ENCODE data around the gene RACK1. TPM values are rescaled to one million over a fixed set of nuclear protein-coding genes. Genes with fewer than 3 reads are reported as not detected.

RACK1 gene
- total RNA-seq, 1 donor from 2014 or later = 1,189 TPM

DNA sequence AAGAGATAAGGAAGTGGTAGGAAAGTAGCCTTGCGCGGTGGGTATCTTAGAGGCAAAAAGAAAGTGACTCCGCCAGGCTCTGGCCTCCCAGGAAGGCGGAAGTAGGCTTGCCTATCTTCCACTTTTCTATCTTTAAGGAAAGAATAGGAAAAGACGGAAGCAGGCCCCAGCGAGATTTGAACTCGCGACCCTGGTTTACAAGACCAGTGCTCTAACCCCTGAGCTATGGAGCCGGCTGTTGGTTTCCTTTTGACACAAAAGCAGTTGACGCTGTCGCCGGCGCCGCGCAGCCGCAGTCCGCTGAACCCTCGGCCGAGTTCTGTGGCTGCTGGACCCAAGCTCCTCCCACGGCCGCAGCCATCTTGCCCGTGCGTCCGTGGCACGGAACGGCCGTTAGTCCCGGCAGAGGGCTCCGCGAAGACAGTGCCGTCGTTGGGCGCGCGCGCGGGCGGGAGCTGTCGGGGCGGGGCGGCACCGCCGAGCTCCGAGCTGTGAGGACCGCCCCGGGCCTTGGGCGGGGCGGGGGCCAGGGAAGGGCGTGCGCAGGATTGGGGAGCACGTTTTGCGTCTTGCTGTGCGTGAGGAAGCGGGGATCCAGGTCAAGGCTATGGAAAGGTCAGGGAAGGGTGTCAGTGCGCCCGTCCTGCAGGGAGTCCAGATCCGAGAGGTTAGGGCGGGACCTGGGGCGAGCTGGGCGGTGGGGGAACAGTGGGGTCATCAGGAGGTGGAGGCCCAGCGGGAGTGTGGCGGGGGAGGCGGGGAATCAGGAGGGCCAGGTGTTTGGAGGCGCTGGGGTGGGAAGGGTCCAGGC lies 52.0 kb downstream of the RACK1 start:
- H3K4me1 Mint-ChIP-seq (ENCODE audit: low read depth) = peaks cover 24% of the 10 kb centered on the region
- TF ChIP-seq, protein P1, sequence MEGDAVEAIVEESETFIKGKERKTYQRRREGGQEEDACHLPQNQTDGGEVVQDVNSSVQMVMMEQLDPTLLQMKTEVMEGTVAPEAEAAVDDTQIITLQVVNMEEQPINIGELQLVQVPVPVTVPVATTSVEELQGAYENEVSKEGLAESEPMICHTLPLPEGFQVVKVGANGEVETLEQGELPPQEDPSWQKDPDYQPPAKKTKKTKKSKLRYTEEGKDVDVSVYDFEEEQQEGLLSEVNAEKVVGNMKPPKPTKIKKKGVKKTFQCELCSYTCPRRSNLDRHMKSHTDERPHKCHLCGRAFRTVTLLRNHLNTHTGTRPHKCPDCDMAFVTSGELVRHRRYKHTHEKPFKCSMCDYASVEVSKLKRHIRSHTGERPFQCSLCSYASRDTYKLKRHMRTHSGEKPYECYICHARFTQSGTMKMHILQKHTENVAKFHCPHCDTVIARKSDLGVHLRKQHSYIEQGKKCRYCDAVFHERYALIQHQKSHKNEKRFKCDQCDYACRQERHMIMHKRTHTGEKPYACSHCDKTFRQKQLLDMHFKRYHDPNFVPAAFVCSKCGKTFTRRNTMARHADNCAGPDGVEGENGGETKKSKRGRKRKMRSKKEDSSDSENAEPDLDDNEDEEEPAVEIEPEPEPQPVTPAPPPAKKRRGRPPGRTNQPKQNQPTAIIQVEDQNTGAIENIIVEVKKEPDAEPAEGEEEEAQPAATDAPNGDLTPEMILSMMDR (IDR thresholded peaks at IDR 0.05) = no peak
- no peaks in the 10 kb centered on the region for H3K36me3 Mint-ChIP-seq (ENCODE audit: low read depth)
- peak overlapping the region; percentile 93 for H3K4me3 Mint-ChIP-seq (ENCODE audit: unreplicated experiment)
- H3K27ac Mint-ChIP-seq (ENCODE audit: unreplicated experiment) = peak overlapping the region; percentile 94
- H3K27me3 Mint-ChIP-seq (ENCODE audit: low read depth) = no peaks in the 10 kb centered on the region
- peak; percentile 95 for DNase-seq (ENCODE audit: low spot score)
- no peaks in the 10 kb centered on the region for H3K9me3 Mint-ChIP-seq (ENCODE audit: low read depth)

DNA sequence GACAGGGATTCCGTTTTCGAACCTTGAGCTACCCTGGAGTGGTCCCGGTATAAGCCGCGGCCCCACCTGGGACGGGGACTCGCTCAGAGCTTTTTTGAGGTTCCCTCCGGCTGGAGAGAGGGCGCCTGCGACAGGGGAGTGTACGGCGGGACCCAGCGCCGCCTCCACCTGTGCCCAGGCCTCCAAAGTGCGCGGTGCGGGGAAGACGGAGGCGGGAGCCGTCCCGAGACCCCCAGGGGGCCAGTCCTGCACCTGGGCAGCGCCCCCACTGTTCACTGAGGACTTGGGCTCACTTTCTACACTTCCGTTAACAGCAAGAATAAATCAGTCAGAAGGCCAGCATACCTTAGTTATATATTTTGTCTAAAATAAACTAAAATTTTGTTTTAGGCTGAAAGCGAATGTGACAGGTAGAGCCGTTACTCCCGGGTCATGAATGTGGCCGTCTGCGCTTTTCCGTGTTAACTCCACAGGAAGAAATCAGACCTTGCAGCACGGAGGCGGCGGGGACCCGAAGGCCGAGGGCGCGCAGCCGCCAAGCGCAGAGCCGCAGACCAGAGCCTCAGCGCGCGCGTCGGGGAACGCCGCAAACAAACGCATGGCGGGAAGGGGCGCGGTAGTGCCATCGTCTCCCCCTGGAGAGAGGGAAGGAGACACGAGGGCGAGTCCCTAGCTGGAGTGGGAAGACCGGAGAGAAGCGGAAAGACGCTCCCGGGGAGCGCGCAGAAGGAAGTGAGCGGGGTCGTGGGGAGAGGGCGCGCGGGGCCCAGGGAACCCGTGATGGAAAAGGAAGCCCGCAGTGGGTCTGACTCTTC lies 52.8 kb downstream of the RACK1 start:
- peak overlapping the region; percentile 94 for H3K27ac Mint-ChIP-seq (ENCODE audit: unreplicated experiment)
- H3K4me1 Mint-ChIP-seq (ENCODE audit: low read depth) = peaks cover 24% of the 10 kb centered on the region
- TF ChIP-seq, protein P1 (IDR thresholded peaks at IDR 0.05) = peak; percentile 67
- DNase-seq (ENCODE audit: low spot score) = no peak
- no peaks in the 10 kb centered on the region for H3K9me3 Mint-ChIP-seq (ENCODE audit: low read depth)
- H3K4me3 Mint-ChIP-seq (ENCODE audit: unreplicated experiment) = peak overlapping the region; percentile 93
- no peaks in the 10 kb centered on the region for H3K27me3 Mint-ChIP-seq (ENCODE audit: low read depth)
- H3K36me3 Mint-ChIP-seq (ENCODE audit: low read depth) = no peaks in the 10 kb centered on the region

DNA sequence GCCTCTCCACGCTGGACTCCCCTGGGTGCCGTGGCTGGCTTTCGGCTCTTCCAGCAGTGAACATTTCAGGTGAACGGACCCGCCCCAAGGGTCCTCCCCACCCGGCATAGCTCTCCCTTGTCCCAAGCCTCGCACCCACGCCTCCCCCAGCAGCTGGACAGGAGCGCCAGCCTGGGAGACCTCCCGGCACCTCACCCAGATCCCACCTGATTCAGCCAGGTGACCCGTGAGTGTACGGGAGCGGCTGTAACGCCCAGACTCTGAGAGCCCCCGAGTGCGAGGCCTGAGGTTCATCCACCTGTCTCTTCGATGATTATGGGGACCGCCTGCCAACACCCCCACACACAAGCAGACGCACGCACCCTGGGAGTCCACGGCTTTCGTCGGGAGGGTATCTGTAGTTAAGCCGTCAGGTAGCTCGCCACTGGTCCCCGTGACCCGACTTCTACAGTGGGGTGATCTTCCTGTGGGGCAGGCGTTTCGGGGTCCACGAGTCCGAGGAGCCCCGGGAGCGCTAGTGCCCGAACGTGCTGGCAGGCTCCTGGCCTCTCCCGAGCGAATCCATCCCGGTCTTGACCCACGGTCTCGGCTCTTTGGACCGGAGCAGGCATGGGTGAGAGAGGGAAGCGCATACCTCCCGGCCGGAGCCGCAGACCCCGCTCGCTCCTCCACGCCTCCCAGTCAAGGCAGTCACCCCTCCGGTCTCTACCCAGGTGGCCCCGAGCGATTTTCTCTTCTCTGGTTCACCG lies 53.6 kb downstream of the RACK1 start:
- Mint-ChIP-seq H3K27me3 (ENCODE audit: low read depth) (no peaks in the 10 kb centered on the region), H3K36me3 (ENCODE audit: low read depth) (no peaks in the 10 kb centered on the region), H3K27ac (ENCODE audit: unreplicated experiment) (peak overlapping the region; percentile 65), H3K9me3 (ENCODE audit: low read depth) (no peaks in the 10 kb centered on the region), H3K4me1 (ENCODE audit: low read depth) (peaks cover 24% of the 10 kb centered on the region), H3K4me3 (ENCODE audit: unreplicated experiment) (peak overlapping the region; percentile 93)
- TF ChIP-seq, protein P1 (IDR thresholded peaks at IDR 0.05) = no peak
- DNase-seq (ENCODE audit: low spot score) = no peak

DNA sequence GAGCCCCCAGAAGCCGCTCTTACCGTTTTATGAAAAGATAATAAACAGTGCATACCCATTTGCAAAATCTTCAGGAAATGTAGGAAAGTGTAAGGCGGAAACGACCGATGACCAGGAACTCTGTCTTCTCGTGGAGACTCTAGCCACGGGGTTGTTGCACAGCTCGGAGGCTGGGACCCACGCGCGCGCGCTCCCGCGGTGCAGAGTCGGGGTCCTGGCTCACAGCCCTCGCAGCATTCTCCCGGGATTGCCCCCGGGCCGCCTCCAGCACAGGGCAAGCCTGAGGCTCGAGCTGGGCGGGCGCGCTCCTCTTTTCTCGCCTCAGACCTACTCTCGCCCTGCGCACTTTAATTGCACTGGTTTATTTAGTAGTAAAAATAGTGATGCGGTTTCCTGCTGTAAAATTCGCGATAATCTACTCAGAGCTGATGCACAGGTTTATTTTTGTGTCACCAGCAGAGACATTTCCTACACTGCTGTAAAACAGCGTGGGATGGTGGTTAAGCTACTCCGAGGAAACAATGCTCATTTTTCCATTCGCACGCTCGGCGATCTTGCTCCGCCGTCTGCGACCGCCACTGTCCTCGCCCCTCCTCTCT lies 54.2 kb downstream of the RACK1 start:
- TF ChIP-seq, protein P1 (IDR thresholded peaks at IDR 0.05) = no peak
- Mint-ChIP-seq H3K4me3 (ENCODE audit: unreplicated experiment) (peak overlapping the region; percentile 93), H3K36me3 (ENCODE audit: low read depth) (no peaks in the 10 kb centered on the region), H3K27me3 (ENCODE audit: low read depth) (no peaks in the 10 kb centered on the region), H3K4me1 (ENCODE audit: low read depth) (peaks cover 28% of the 10 kb centered on the region), H3K9me3 (ENCODE audit: low read depth) (no peaks in the 10 kb centered on the region), H3K27ac (ENCODE audit: unreplicated experiment) (peak overlapping the region; percentile 98)
- no peak for DNase-seq (ENCODE audit: low spot score)

Measured in chondrocyte (in vitro differentiated cells).